H1 (cell line): Measurements from ENCODE around the gene RAB31. TPM values are rescaled to one million over a fixed set of nuclear protein-coding genes. Genes with fewer than 3 reads are reported as not detected.
"Not testable (repeated sequence)": the region's sequence is repeated elsewhere in the genome, so short reads cannot be mapped to it uniquely, and the experiment has no call there.

Experiments
- CTCF ChIA-PET: fragments of 300-600 bp; sonication (Branson Sonifier 250); formaldehyde crosslinking; loops from one replicate; lab custom pipeline; 2021; ENCODE audit not compliant: partially characterized antibody; lab: Charles Lee
- POLR2A ChIA-PET: fragments of 300-600 bp; sonication (Branson Sonifier 250); formaldehyde crosslinking; loops from one replicate; lab custom pipeline; 2021; ENCODE audit warnings: inconsistent platforms; ENCODE audit not compliant: partially characterized antibody; lab: Charles Lee
- DNase-seq, 2 experiments: peaks; one replicate each; pipeline versions ENCODE4 v3.0.0 to v3.0.0-alpha.2; 2010 to 2022; ENCODE audit warnings: low spot score in 2 of 2, low read depth in 1 of 2, mixed read lengths in 1 of 2
- FAIRE-seq: peaks from 2 replicates; lab custom pipeline; 2011; peaks lifted over from hg19 to GRCh38; lab: Jason Lieb, UNC
- H2AFZ ChIP-seq: 2 replicates; pipeline ENCODE4 v1.8.1; 2012; ENCODE audit warnings: low read length, inconsistent platforms
- H2AK5ac ChIP-seq: 2 replicates; pipeline ENCODE4 v1.6.1; 2013; ENCODE audit warnings: low read depth, low read length
- H2BK120ac ChIP-seq: replicated peaks from 2 replicates; pipeline ENCODE3; 2013; ENCODE audit warnings: low read depth, low read length, inconsistent platforms
- H2BK12ac ChIP-seq: 2 replicates; pipeline ENCODE4 v1.6.1; 2013; ENCODE audit warnings: low read depth, low read length
- H2BK15ac ChIP-seq: 2 replicates; pipeline ENCODE4 v1.6.1; 2013; ENCODE audit warnings: low read length
- H2BK20ac ChIP-seq: 2 replicates; pipeline ENCODE4 v1.6.1; 2013; ENCODE audit warnings: low read length
- H2BK5ac ChIP-seq: 2 replicates; pipeline ENCODE4 v1.6.1; 2013; ENCODE audit warnings: low read depth, low read length
- H3K14ac ChIP-seq: 2 replicates; pipeline ENCODE4 v1.6.1; 2013; ENCODE audit warnings: inconsistent platforms; ENCODE audit not compliant: insufficient read length
- H3K18ac ChIP-seq: 2 replicates; pipeline ENCODE4 v1.6.1; 2013; ENCODE audit warnings: low read length; ENCODE audit errors: extremely low read depth
- H3K23ac ChIP-seq: 2 replicates; pipeline ENCODE4 v1.6.1; 2013; ENCODE audit warnings: inconsistent platforms; ENCODE audit not compliant: insufficient read length
- H3K23me2 ChIP-seq: 2 replicates; pipeline ENCODE4 v1.6.1; 2013; ENCODE audit warnings: low read depth, low read length
- H3K27ac ChIP-seq: 2 replicates; pipeline ENCODE4 v1.6.1; 2011; ENCODE audit warnings: low read depth, low read length, inconsistent platforms
- H3K27me3 ChIP-seq, 4 experiments: replicated peaks in 1 of 4; 1 replicate in 1 of 4; 2 replicates in 3 of 4; pipeline versions ENCODE4 v1.6.1 to v1.8.1; 2011 to 2013; ENCODE audit warnings: low read length in 3 of 4, mild to moderate bottlenecking in 3 of 4, inconsistent platforms in 2 of 4, mixed read lengths in 2 of 4, moderate library complexity in 1 of 4; ENCODE audit not compliant: control insufficient read depth in 3 of 4, insufficient read depth in 3 of 4; ENCODE audit errors: extremely low read depth in 1 of 4
- H3K36me3 ChIP-seq, 4 experiments: 2 replicates each; pipeline versions ENCODE4 v1.6.1 to v1.8.1; 2011 to 2013; ENCODE audit warnings: mild to moderate bottlenecking in 4 of 4, low read length in 3 of 4, moderate library complexity in 2 of 4, control low read depth in 1 of 4, inconsistent platforms in 1 of 4; ENCODE audit not compliant: insufficient read depth in 4 of 4, control insufficient read depth in 2 of 4
- H3K4ac ChIP-seq: replicated peaks from 2 replicates; pipeline ENCODE3; 2013; ENCODE audit warnings: low read length, low read depth, mixed read lengths, inconsistent platforms; ENCODE audit not compliant: insufficient read length
- H3K4me1 ChIP-seq, 4 experiments: replicated peaks in 1 of 4; 1 replicate in 1 of 4; 2 replicates in 3 of 4; pipeline versions ENCODE4 v1.6.1 to v1.8.1; 2011 to 2013; ENCODE audit warnings: low read length in 3 of 4, inconsistent platforms in 2 of 4, mixed read lengths in 1 of 4; ENCODE audit not compliant: insufficient read depth in 4 of 4, control insufficient read depth in 3 of 4
- H3K4me2 ChIP-seq, 2 experiments: 2 replicates each; pipeline versions ENCODE4 v1.6.1 to v1.8.1; 2011 to 2013; ENCODE audit warnings: low read depth in 2 of 2, low read length in 2 of 2, control low read depth in 1 of 2, inconsistent platforms in 1 of 2, mild to moderate bottlenecking in 1 of 2; ENCODE audit not compliant: insufficient read depth in 1 of 2
- H3K4me3 ChIP-seq, 4 experiments: fragments of 200-600, 300-600 bp in 1 of 4; sonication (generic), shearing (Covaris generic), sonication (Bioruptor Twin) in 1 of 4; 2 replicates each; pipeline versions ENCODE4 v1.5.1 to v1.8.1; 2011 to 2016; ENCODE audit warnings: low read length in 4 of 4, low read depth in 3 of 4, control low read depth in 2 of 4, inconsistent platforms in 2 of 4, mild to moderate bottlenecking in 2 of 4, mixed read lengths in 1 of 4, moderate library complexity in 1 of 4; ENCODE audit not compliant: insufficient read depth in 2 of 4; ENCODE audit errors: extremely low read depth in 1 of 4
- H3K56ac ChIP-seq: replicated peaks from 2 replicates; pipeline ENCODE3; 2013; ENCODE audit warnings: low read depth, mild to moderate bottlenecking, mixed read lengths, low read length, inconsistent platforms; ENCODE audit not compliant: insufficient read length
- H3K79me1 ChIP-seq: 2 replicates; pipeline ENCODE4 v1.6.1; 2013; ENCODE audit warnings: low read depth, low read length, control low read depth
- H3K79me2 ChIP-seq, 2 experiments: 2 replicates each; pipeline versions ENCODE4 v1.6.1 to v1.8.1; 2012 to 2013; ENCODE audit warnings: low read length in 2 of 2, mild to moderate bottlenecking in 2 of 2, inconsistent platforms in 1 of 2; ENCODE audit not compliant: insufficient read depth in 2 of 2, control insufficient read depth in 1 of 2
- H3K9ac ChIP-seq, 4 experiments: replicated peaks in 1 of 4; 1 replicate in 1 of 4; 2 replicates in 3 of 4; pipeline versions ENCODE4 v1.6.1 to v1.8.1; 2011 to 2013; ENCODE audit warnings: low read depth in 3 of 4, low read length in 3 of 4, control low read depth in 2 of 4, mild to moderate bottlenecking in 2 of 4, moderate library complexity in 2 of 4, inconsistent platforms in 1 of 4; ENCODE audit errors: extremely low read depth in 1 of 4
- H3K9me3 ChIP-seq, 2 experiments: 2 replicates each; pipeline versions ENCODE4 v1.6.1 to v1.8.1; 2012 to 2013; ENCODE audit warnings: mild to moderate bottlenecking in 2 of 2, moderate library complexity in 2 of 2, control low read depth in 1 of 2, inconsistent platforms in 1 of 2, low read depth in 1 of 2, low read length in 1 of 2, mixed read lengths in 1 of 2; ENCODE audit not compliant: insufficient read depth in 2 of 2
- H4K20me1 ChIP-seq, 2 experiments: replicated peaks in 1 of 2; 2 replicates each; pipeline versions ENCODE3 to v1.8.1; 2011 to 2013; ENCODE audit warnings: inconsistent platforms in 2 of 2, low read length in 2 of 2, mild to moderate bottlenecking in 1 of 2; ENCODE audit not compliant: insufficient read depth in 2 of 2, control insufficient read depth in 1 of 2
- H4K5ac ChIP-seq: 2 replicates; pipeline ENCODE4 v1.6.1; 2013; ENCODE audit warnings: low read length, low read depth, mixed read lengths, inconsistent platforms; ENCODE audit not compliant: insufficient read length
- H4K8ac ChIP-seq: 2 replicates; pipeline ENCODE4 v1.8.0; 2013; ENCODE audit warnings: mild to moderate bottlenecking, moderate library complexity, low read length, inconsistent platforms; ENCODE audit not compliant: insufficient read depth; ENCODE audit errors: extremely low read depth
- H4K91ac ChIP-seq: replicated peaks from 2 replicates; pipeline ENCODE3; 2013; ENCODE audit warnings: low read length, mixed read lengths, inconsistent platforms; ENCODE audit not compliant: insufficient read length
- WGBS, 2 experiments: shearing (Covaris generic) in 1 of 2; methylation state at CpG; one replicate each; pipeline versions ENCODE4 v1.1.6 to v1.1.7; 2013 to 2015; ENCODE audit warnings: low lambda C conversion rate in 2 of 2, mixed read lengths in 2 of 2, inconsistent platforms in 1 of 2, low coverage in 1 of 2, missing lambda C conversion rate in 1 of 2; ENCODE audit not compliant: insufficient replicate concordance in 2 of 2, insufficient coverage in 1 of 2, insufficient read length in 1 of 2; ENCODE audit errors: extremely low coverage in 1 of 2, missing lambda C conversion rate in 1 of 2; 5-methylcytosine and 5-hydroxymethylcytosine counted together
- polyA plus RNA-seq, 7 experiments: library from polyadenylated mRNA; depleted of rRNA in 3 of 7; stranded (reverse) in 5 of 7; unstranded in 2 of 7; fragments of >200 nt in 5 of 7; fragments of 200-250 nt in 2 of 7; gene quantifications; 1 replicate in 5 of 7; 2 replicates in 1 of 7; 4 replicates in 1 of 7; pipeline versions ENCODE4 v1.2.1 to v1.2.3, GENCODE V29; 2011 to 2013; ENCODE audit warnings: missing spikeins in 2 of 7, mixed read lengths in 2 of 7
- total RNA-seq: library from RNA; stranded (reverse); fragmentation: NEBNext Ultra II Directional; extraction: Animal tissue kit (Norgen Biotek cat#: 25700); gene quantifications from 2 replicates; pipeline ENCODE4 v1.2.1, GENCODE V29; 2021

Gene RAB31
- total and polyA plus RNA-seq, 2 of the 8 experiments (the other 6 are each of a cell fraction or from before 2014, with no cell fraction given), result 15.2 to 40.9 TPM

DNA sequence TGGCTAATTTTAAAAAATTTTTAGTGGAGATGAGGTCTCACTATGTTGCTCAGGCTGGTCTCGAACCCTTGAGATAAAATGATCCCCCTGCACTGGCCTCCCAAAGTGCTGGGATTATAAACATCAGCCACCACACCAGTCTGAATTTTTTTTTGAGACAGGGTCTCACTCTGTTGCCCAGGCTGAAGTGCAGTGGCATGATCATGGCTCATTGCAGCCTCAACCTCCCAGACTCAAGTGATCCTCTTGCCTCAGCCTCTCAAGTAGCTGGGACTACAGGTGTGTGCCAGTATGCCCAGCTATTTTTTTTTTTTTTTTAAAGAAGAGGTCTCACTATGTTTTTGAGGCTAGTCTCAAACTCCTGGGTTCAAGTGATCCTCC is 191.4 kb downstream of the RAB31 start:
- 100% methylated on average over 1 of the region's 1 CpG; no CpG with 5 or more reads in 1 of the 2 experiments for WGBS, 2 experiments
- not testable (repeated sequence) for H3K27me3 ChIP-seq, DNase-seq, H4K20me1 ChIP-seq, FAIRE-seq, H3K4me2 ChIP-seq, H3K79me2 ChIP-seq, H2BK12ac ChIP-seq, H4K8ac ChIP-seq, H3K4ac ChIP-seq, H2BK15ac ChIP-seq, H2BK20ac ChIP-seq, H2BK120ac ChIP-seq, H3K56ac ChIP-seq, H3K23ac ChIP-seq, H3K36me3 ChIP-seq, H2BK5ac ChIP-seq, H3K27ac ChIP-seq, H3K9me3 ChIP-seq, H3K4me1 ChIP-seq, H3K18ac ChIP-seq, H4K5ac ChIP-seq, H3K14ac ChIP-seq, H3K9ac ChIP-seq, H4K91ac ChIP-seq, H2AFZ ChIP-seq, H3K79me1 ChIP-seq, H3K23me2 ChIP-seq, H2AK5ac ChIP-seq, H3K4me3 ChIP-seq
- POLR2A ChIA-PET, result interaction anchor here (0.7 kb wide), 1 partner anchor 341 kb away, joined by 4 read pairs; no protein-coding TSS in a partner anchor
- CTCF ChIA-PET, result interaction anchor here (0.6 to 1.0 kb wide), 3 partner anchors 9 to 88 kb away, joined by 3 to 4 read pairs (median 3); no protein-coding TSS in a partner anchor
